ENCODE measurements around the gene KIAA0232.
"Not testable (repeated sequence)": the region's sequence is repeated elsewhere in the genome, so short reads cannot be mapped to it uniquely, and the experiment has no call there.

The KIAA0232 gene

DNA sequence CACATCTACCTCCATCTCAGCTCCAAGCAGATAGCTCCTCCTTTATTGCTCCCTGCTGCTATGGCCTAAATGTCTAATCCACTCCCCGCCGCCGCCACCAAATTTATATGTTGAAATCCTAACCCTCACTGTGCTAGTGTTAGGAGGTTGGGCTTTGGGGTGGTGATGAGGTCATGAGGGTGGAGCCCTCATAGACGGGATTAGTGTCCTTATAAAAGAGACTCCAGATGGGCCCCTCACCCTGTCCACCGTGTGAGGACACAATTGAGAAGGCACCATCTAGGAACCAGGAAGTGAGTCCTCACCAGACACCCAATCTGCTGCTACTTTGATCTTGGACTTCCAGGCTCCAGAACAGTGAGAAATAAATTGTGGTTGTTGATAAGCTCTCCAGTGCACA is 113.5 kb downstream of the KIAA0232 start:
- no peaks in the 10 kb centered on the region for H3K27me3 ChIP-seq (replicated peaks; ENCODE audit: control insufficient read depth, insufficient read depth, low read length)
- peaks cover 14% of the 10 kb centered on the region for H3K4me1 ChIP-seq (ENCODE audit: control insufficient read depth, insufficient read depth, low read length)
- no peak for DNase-seq (ENCODE audit: low read depth)
- H3K9me3 ChIP-seq (ENCODE audit: control insufficient read depth, low read length), result no peaks in the 10 kb centered on the region
- no peak overlapping the region for H3K9ac ChIP-seq (ENCODE audit: low read length)
- no peak overlapping the region for H3K4me3 ChIP-seq (ENCODE audit: low read length)
- H3K36me3 ChIP-seq (ENCODE audit: control insufficient read depth, insufficient read depth, low read length, severe bottlenecking), result no peaks in the 10 kb centered on the region

GRCh38 chr4:6898763-6899162 is 116.2 kb downstream of the KIAA0232 start:
- DNase-seq (ENCODE audit: low read depth), result no peak
- Histone ChIP-seq H3K4me3 (ENCODE audit: low read length) (no peak overlapping the region), H3K9ac (ENCODE audit: low read length) (no peak overlapping the region), H3K9me3 (ENCODE audit: control insufficient read depth, low read length) (no peaks in the 10 kb centered on the region), H3K27me3 (replicated peaks; ENCODE audit: control insufficient read depth, insufficient read depth, low read length) (no peaks in the 10 kb centered on the region), H3K36me3 (ENCODE audit: control insufficient read depth, insufficient read depth, low read length, severe bottlenecking) (no peaks in the 10 kb centered on the region), H3K4me1 (ENCODE audit: control insufficient read depth, insufficient read depth, low read length) (no peaks in the 10 kb centered on the region)

DNA sequence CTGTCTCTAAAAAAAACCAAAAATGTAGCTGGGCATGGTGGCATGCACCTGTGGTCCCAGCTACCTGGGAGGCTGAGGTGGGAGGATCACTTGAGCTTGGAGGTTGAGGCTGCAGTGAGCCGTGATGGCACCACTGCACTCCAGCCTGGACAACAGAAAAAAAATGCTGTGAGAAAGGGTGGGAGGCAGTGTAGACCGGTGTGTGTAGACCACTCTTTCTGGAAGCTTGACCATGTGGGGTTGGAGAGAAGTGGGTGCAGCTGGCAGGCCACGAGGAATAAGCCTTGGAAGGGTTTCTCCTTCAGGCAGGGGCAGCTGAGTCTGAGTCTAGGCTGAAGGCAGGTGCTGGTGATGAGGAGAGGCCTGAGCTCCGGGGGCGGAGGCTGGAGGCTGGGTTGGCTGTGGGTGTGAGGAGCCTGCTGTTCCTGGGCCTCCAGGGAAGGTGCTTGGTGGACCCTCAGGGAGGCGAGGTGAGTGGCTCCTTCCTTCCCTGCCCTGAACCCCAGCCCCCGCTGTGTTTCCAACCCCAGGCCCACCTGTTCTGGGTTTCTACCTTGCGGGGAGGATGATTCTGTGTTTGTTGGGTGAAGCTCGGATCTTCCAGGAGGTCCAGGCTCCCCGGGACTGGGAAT is 117.8 kb downstream of the KIAA0232 start:
- no peak overlapping the region for H3K9ac ChIP-seq (ENCODE audit: low read length)
- DNase-seq (ENCODE audit: low read depth), result no peak
- no peaks in the 10 kb centered on the region for H3K9me3 ChIP-seq (ENCODE audit: control insufficient read depth, low read length)
- no peaks in the 10 kb centered on the region for H3K4me1 ChIP-seq (ENCODE audit: control insufficient read depth, insufficient read depth, low read length)
- H3K27me3 ChIP-seq (replicated peaks; ENCODE audit: control insufficient read depth, insufficient read depth, low read length), result peaks cover 2% of the 10 kb centered on the region
- H3K36me3 ChIP-seq (ENCODE audit: control insufficient read depth, insufficient read depth, low read length, severe bottlenecking), result no peaks in the 10 kb centered on the region
- H3K4me3 ChIP-seq (ENCODE audit: low read length), result no peak overlapping the region

DNA sequence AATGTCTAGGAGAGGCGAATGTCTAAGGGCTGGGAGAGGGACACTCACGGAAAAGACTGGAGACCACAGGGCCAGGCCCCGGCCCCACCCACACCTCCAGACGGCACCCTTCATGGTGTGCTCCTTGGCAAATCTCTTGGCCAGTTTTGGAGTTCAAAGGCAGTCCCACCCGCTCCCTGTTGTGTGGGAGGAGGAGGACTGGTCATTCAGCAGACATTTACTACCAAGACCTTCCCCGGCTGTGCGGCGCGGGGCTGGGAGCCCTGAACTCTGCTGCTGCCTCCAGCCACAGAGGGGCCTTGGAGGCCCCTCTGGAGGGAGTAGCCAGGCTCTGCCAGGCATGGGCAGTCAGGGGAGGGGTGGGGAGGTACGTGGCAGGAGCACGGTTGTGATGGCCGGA is 118.4 kb downstream of the KIAA0232 start:
- no peaks in the 10 kb centered on the region for H3K4me1 ChIP-seq (ENCODE audit: control insufficient read depth, insufficient read depth, low read length)
- H3K9ac ChIP-seq (ENCODE audit: low read length), result no peak overlapping the region
- no peaks in the 10 kb centered on the region for H3K9me3 ChIP-seq (ENCODE audit: control insufficient read depth, low read length)
- no peak overlapping the region for H3K4me3 ChIP-seq (ENCODE audit: low read length)
- no peaks in the 10 kb centered on the region for H3K36me3 ChIP-seq (ENCODE audit: control insufficient read depth, insufficient read depth, low read length, severe bottlenecking)
- H3K27me3 ChIP-seq (replicated peaks; ENCODE audit: control insufficient read depth, insufficient read depth, low read length), result peaks cover 8% of the 10 kb centered on the region
- DNase-seq (ENCODE audit: low read depth), result no peak

DNA sequence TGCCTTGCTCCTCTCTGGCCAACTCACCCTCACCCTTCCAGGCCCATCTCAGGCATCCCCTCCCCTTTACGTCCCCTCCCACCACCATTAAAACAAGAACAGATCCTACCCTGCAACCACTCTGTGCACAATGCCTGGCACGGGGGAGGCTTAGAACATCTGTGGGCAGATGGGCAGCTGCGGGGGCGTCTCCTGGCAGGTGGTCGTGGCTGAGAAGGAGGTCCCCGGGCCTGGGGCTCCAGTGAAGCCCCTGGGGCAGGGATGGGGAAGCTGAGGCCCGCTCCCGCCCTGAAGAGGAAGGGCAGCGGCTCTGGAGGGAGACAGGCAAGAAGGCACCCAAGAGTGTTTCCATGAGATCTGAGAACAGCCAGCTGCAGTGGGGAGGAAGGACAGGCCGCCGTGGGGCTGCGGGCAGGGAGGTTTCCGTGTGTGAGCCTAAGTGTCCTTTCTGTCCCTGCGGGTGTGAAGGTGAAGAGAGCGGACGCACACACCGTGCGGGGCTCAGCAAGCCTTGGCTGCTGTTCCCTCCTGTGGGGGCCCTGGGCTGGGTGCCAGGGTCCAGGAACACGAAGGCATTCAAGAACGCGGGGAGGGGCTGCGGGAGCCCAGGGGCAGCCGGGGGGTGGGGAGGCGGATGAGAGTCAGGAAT is 119.3 kb downstream of the KIAA0232 start:
- no peak for DNase-seq (ENCODE audit: low read depth)
- Histone ChIP-seq H3K9me3 (ENCODE audit: control insufficient read depth, low read length) (no peaks in the 10 kb centered on the region), H3K36me3 (ENCODE audit: control insufficient read depth, insufficient read depth, low read length, severe bottlenecking) (no peaks in the 10 kb centered on the region), H3K4me3 (ENCODE audit: low read length) (no peak overlapping the region), H3K9ac (ENCODE audit: low read length) (no peak overlapping the region), H3K27me3 (replicated peaks; ENCODE audit: control insufficient read depth, insufficient read depth, low read length) (peaks cover 15% of the 10 kb centered on the region), H3K4me1 (ENCODE audit: control insufficient read depth, insufficient read depth, low read length) (no peaks in the 10 kb centered on the region)

- Histone ChIP-seq H3K9me3 (ENCODE audit: control insufficient read depth, low read length) (no peaks in the 10 kb centered on the region), H3K4me3 (ENCODE audit: low read length) (no peak overlapping the region), H3K9ac (ENCODE audit: low read length) (no peak overlapping the region), H3K36me3 (ENCODE audit: control insufficient read depth, insufficient read depth, low read length, severe bottlenecking) (no peaks in the 10 kb centered on the region), H3K27me3 (replicated peaks; ENCODE audit: control insufficient read depth, insufficient read depth, low read length) (peaks cover 21% of the 10 kb centered on the region), H3K4me1 (ENCODE audit: control insufficient read depth, insufficient read depth, low read length) (no peaks in the 10 kb centered on the region)
- no peak for DNase-seq (ENCODE audit: low read depth)
Measured at GRCh38 chr4:6902318-6903042, 120.0 kb downstream of the KIAA0232 start.

- no peak for DNase-seq (ENCODE audit: low read depth)
- H3K36me3 ChIP-seq (ENCODE audit: control insufficient read depth, insufficient read depth, low read length, severe bottlenecking), result no peaks in the 10 kb centered on the region
- no peak overlapping the region for H3K9ac ChIP-seq (ENCODE audit: low read length)
- no peaks in the 10 kb centered on the region for H3K9me3 ChIP-seq (ENCODE audit: control insufficient read depth, low read length)
- peaks cover 24% of the 10 kb centered on the region for H3K27me3 ChIP-seq (replicated peaks; ENCODE audit: control insufficient read depth, insufficient read depth, low read length)
- no peak overlapping the region for H3K4me3 ChIP-seq (ENCODE audit: low read length)
- H3K4me1 ChIP-seq (ENCODE audit: control insufficient read depth, insufficient read depth, low read length), result peaks cover 14% of the 10 kb centered on the region
Measured at GRCh38 chr4:6905516-6906445, 123.3 kb downstream of the KIAA0232 start.

GRCh38 chr4:6906486-6906885 is 124.0 kb downstream of the KIAA0232 start:
- DNase-seq (ENCODE audit: low read depth); H3K9ac ChIP-seq (ENCODE audit: low read length); H3K4me3 ChIP-seq (ENCODE audit: low read length); H3K9me3 ChIP-seq (ENCODE audit: control insufficient read depth, low read length); H3K36me3 ChIP-seq (ENCODE audit: control insufficient read depth, insufficient read depth, low read length, severe bottlenecking): not testable (repeated sequence)
- H3K4me1 ChIP-seq (ENCODE audit: control insufficient read depth, insufficient read depth, low read length), result peaks cover 15% of the 10 kb centered on the region
- H3K27me3 ChIP-seq (replicated peaks; ENCODE audit: control insufficient read depth, insufficient read depth, low read length), result peaks cover 24% of the 10 kb centered on the region

GRCh38 chr4:6907658-6908191 is 125.2 kb downstream of the KIAA0232 start:
- no peaks in the 10 kb centered on the region for H3K36me3 ChIP-seq (ENCODE audit: control insufficient read depth, insufficient read depth, low read length, severe bottlenecking)
- DNase-seq (ENCODE audit: low read depth), result peak; percentile 23
- peaks cover 15% of the 10 kb centered on the region for H3K4me1 ChIP-seq (ENCODE audit: control insufficient read depth, insufficient read depth, low read length)
- H3K9me3 ChIP-seq (ENCODE audit: control insufficient read depth, low read length), result no peaks in the 10 kb centered on the region
- no peak overlapping the region for H3K4me3 ChIP-seq (ENCODE audit: low read length)
- H3K27me3 ChIP-seq (replicated peaks; ENCODE audit: control insufficient read depth, insufficient read depth, low read length), result peaks cover 24% of the 10 kb centered on the region
- H3K9ac ChIP-seq (ENCODE audit: low read length), result no peak overlapping the region

GRCh38 chr4:6908432-6909112 is 126.0 kb downstream of the KIAA0232 start:
- Histone ChIP-seq H3K27me3 (replicated peaks; ENCODE audit: control insufficient read depth, insufficient read depth, low read length) (peaks cover 24% of the 10 kb centered on the region), H3K4me1 (ENCODE audit: control insufficient read depth, insufficient read depth, low read length) (peaks cover 15% of the 10 kb centered on the region), H3K4me3 (ENCODE audit: low read length) (peak overlapping the region; percentile 94), H3K36me3 (ENCODE audit: control insufficient read depth, insufficient read depth, low read length, severe bottlenecking) (no peaks in the 10 kb centered on the region), H3K9me3 (ENCODE audit: control insufficient read depth, low read length) (no peaks in the 10 kb centered on the region), H3K9ac (ENCODE audit: low read length) (peak overlapping the region; percentile 90)
- DNase-seq (ENCODE audit: low read depth), result no peak

Measured in adipocyte (in vitro differentiated cells).